ENCODE measurements around the gene CCS. TPM values are rescaled to one million over a fixed set of nuclear protein-coding genes. Genes with fewer than 3 reads are reported as not detected.

Gene CCS
- total RNA-seq, 1 experiment from 2014 or later: 25.8 TPM

DNA sequence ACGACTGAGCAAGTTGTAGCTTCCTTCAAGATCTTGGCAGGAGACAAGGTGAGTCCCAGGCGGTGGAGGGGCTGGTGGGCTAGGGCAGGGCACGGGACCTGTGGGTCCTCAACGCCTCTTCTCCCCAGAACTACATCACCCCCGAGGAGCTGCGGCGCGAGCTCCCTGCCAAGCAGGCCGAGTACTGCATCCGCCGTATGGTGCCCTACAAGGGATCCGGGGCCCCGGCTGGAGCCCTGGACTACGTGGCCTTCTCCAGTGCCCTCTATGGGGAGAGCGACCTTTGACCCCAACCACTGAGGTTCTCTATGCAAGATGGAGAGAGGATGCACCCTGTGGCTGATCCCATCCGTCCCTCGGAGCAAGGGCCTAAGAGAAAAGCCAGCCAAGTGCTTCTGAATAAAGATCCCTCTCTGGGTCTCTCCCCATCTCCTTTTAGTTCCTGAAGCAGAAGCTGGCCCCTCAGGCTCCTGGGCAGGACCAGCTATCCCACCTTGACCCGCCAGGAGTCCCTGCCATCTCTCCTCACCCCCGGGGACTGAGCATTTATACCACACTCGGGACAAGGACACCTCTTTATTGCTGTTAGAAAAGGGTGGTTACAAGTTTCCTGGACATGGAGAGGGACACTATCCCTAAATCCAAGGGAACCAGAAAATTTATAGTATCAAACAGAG lies 29.9 kb upstream of the CCS start:
- no peaks in the 10 kb centered on the region for H3K36me3 Mint-ChIP-seq (ENCODE audit: insufficient read depth, unreplicated experiment)
- POLR2A ChIA-PET: interaction anchor here (0.6 to 2.4 kb wide), 2 partner anchors 13 to 54 kb away, joined by 3 to 8 read pairs; partner anchors contain the start of gene RBM14
- H3K27me3 Mint-ChIP-seq (ENCODE audit: insufficient read depth, unreplicated experiment): no peaks in the 10 kb centered on the region
- H3K9me3 Mint-ChIP-seq (ENCODE audit: unreplicated experiment): no peaks in the 10 kb centered on the region
- no peak for TF ChIP-seq CTCF (IDR thresholded peaks at IDR 0.05; ENCODE audit: unreplicated experiment)
- no peak overlapping the region for H3K27ac Mint-ChIP-seq (ENCODE audit: low read depth, unreplicated experiment)
- BruUV-seq (replicated peaks): no TSS peak
- no peaks in the 10 kb centered on the region for H3K4me1 Mint-ChIP-seq (ENCODE audit: insufficient read depth, unreplicated experiment)
- CTCF ChIA-PET: interaction anchor here (0.5 to 1.0 kb wide), 4 partner anchors 17 to 1110 kb away, joined by 3 to 5 read pairs (median 3); no protein-coding TSS in a partner anchor
- no peak for DNase-seq (ENCODE audit: unreplicated experiment)
- intact Hi-C loops (cut with micrococcal nuclease): no loop called here
- no peak overlapping the region for H3K4me3 Mint-ChIP-seq (ENCODE audit: unreplicated experiment)

DNA sequence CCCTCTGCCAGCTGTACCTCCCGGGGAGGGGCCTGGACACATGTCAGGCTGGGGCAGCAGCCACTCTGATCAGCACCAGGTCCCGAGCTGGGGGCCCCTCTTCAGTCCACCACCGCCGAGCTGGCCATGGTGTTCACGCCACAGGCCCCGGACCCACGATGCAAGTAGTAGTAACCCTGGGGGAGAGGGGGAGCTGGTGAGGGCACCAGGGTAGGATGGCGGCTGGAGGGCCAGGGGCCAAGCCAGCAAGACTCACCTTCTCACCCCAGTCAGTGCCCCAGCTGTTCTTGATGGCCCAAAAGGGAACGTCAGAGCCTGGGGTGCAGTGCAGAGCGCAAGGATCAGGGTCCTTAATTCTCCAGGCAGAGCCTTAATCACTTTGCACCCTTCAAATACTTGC lies 29.2 kb upstream of the CCS start:
- TF ChIP-seq CTCF (IDR thresholded peaks at IDR 0.05; ENCODE audit: unreplicated experiment): no peak
- no peak overlapping the region for H3K27ac Mint-ChIP-seq (ENCODE audit: low read depth, unreplicated experiment)
- no TSS peak for BruUV-seq (replicated peaks)
- CTCF ChIA-PET: interaction anchor here (1.0 kb wide), 1 partner anchor 16 kb away, joined by 3 read pairs; no protein-coding TSS in a partner anchor
- no peak for DNase-seq (ENCODE audit: unreplicated experiment)
- peaks cover 4% of the 10 kb centered on the region for H3K4me1 Mint-ChIP-seq (ENCODE audit: insufficient read depth, unreplicated experiment)
- POLR2A ChIA-PET: interaction anchor here (0.6 kb wide), 2 partner anchors 14 to 427 kb away, joined by 3 read pairs; no protein-coding TSS in a partner anchor
- no peaks in the 10 kb centered on the region for H3K36me3 Mint-ChIP-seq (ENCODE audit: insufficient read depth, unreplicated experiment)
- H3K4me3 Mint-ChIP-seq (ENCODE audit: unreplicated experiment): no peak overlapping the region
- H3K27me3 Mint-ChIP-seq (ENCODE audit: insufficient read depth, unreplicated experiment): no peaks in the 10 kb centered on the region
- intact Hi-C loops (cut with micrococcal nuclease): no loop called here
- no peaks in the 10 kb centered on the region for H3K9me3 Mint-ChIP-seq (ENCODE audit: unreplicated experiment)

GRCh38 chr11:66564538-66564937 lies 28.4 kb upstream of the CCS start:
- no TSS peak for BruUV-seq (replicated peaks)
- no peaks in the 10 kb centered on the region for H3K36me3 Mint-ChIP-seq (ENCODE audit: insufficient read depth, unreplicated experiment)
- no peak for TF ChIP-seq CTCF (IDR thresholded peaks at IDR 0.05; ENCODE audit: unreplicated experiment)
- H3K9me3 Mint-ChIP-seq (ENCODE audit: unreplicated experiment): no peaks in the 10 kb centered on the region
- H3K27ac Mint-ChIP-seq (ENCODE audit: low read depth, unreplicated experiment): no peak overlapping the region
- no peaks in the 10 kb centered on the region for H3K27me3 Mint-ChIP-seq (ENCODE audit: insufficient read depth, unreplicated experiment)
- H3K4me1 Mint-ChIP-seq (ENCODE audit: insufficient read depth, unreplicated experiment): peaks cover 7% of the 10 kb centered on the region
- POLR2A ChIA-PET: no interaction called here
- H3K4me3 Mint-ChIP-seq (ENCODE audit: unreplicated experiment): no peak overlapping the region
- CTCF ChIA-PET: no interaction called here
- no peak for DNase-seq (ENCODE audit: unreplicated experiment)
- intact Hi-C loops (cut with micrococcal nuclease): no loop called here

DNA sequence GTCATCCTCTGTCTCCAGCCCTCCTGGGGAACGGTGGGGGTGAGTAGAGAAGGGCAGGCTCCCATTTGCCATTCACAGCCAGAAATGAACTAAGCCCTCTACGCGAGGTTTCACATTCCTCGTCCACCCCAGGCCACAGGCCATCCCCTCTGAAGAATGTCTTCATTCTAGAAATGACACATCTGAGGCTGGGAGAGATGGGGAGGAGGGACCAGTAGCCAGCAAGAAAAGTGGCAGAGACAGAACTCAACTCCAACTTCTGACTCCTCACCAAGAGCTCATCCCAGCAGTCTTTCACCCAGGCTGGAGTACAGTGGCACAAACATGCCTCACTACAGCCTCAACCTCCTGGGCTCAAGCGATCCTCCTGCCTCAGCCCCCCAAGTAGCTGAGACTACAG lies 28.0 kb upstream of the CCS start:
- Mint-ChIP-seq H3K9me3 (ENCODE audit: unreplicated experiment) (no peaks in the 10 kb centered on the region), H3K36me3 (ENCODE audit: insufficient read depth, unreplicated experiment) (no peaks in the 10 kb centered on the region), H3K4me3 (ENCODE audit: unreplicated experiment) (no peak overlapping the region), H3K4me1 (ENCODE audit: insufficient read depth, unreplicated experiment) (peaks cover 7% of the 10 kb centered on the region), H3K27ac (ENCODE audit: low read depth, unreplicated experiment) (no peak overlapping the region), H3K27me3 (ENCODE audit: insufficient read depth, unreplicated experiment) (no peaks in the 10 kb centered on the region)
- no TSS peak for BruUV-seq (replicated peaks)
- no peak for DNase-seq (ENCODE audit: unreplicated experiment)
- ChIA-PET POLR2A (no interaction called here), CTCF (interaction anchor here (0.6 kb wide), 1 partner anchor 13 kb away, joined by 3 read pairs; no protein-coding TSS in a partner anchor)
- intact Hi-C loops (cut with micrococcal nuclease): no loop called here
- TF ChIP-seq CTCF (IDR thresholded peaks at IDR 0.05; ENCODE audit: unreplicated experiment): no peak

Data from MCF 10A (cell line).